AG10803 (cell line): ENCODE results near the gene TADA3.

Experiments
- DNase-seq: peaks from one replicate; pipeline ENCODE4 v3.0.0; 2010; ENCODE audit warnings: low read depth
- H3K4me3 ChIP-seq: 2 replicates; pipeline ENCODE4 v1.5.1; 2011; ENCODE audit warnings: mild to moderate bottlenecking, low read length, control low read depth
- CTCF ChIP-seq: conservative IDR thresholded peaks from 2 replicates; pipeline ENCODE4 v1.5.1; 2011; ENCODE audit warnings: mild to moderate bottlenecking, low read length, control low read depth, inconsistent platforms

The TADA3 gene

GRCh38 chr3:9749296-9749644 is 43.0 kb downstream of the TADA3 start:
- peak overlapping the region; percentile 61 for H3K4me3 ChIP-seq
- DNase-seq = no peak
- TF ChIP-seq CTCF = no peak; the same call in 1 of the 2 replicates

- DNase-seq = no peak
- no peak for TF ChIP-seq CTCF
- H3K4me3 ChIP-seq = no peak overlapping the region
Measured at GRCh38 chr3:9748031-9748430, 44.2 kb downstream of the TADA3 start.

- H3K4me3 ChIP-seq = no peak overlapping the region
- no peak for TF ChIP-seq CTCF
- peak; percentile 24 for DNase-seq
Measured at GRCh38 chr3:9747267-9747666, 45.0 kb downstream of the TADA3 start.

GRCh38 chr3:9746330-9746729 is 45.9 kb downstream of the TADA3 start:
- TF ChIP-seq CTCF = no peak
- peak; percentile 58 for DNase-seq
- H3K4me3 ChIP-seq = no peak overlapping the region

GRCh38 chr3:9745521-9745920 is 46.8 kb downstream of the TADA3 start:
- no peak overlapping the region for H3K4me3 ChIP-seq
- no peak for TF ChIP-seq CTCF
- DNase-seq = no peak

GRCh38 chr3:9744162-9744561 is 48.1 kb downstream of the TADA3 start:
- no peak overlapping the region for H3K4me3 ChIP-seq
- no peak for TF ChIP-seq CTCF
- no peak for DNase-seq

- no peak for TF ChIP-seq CTCF
- no peak overlapping the region for H3K4me3 ChIP-seq
- no peak for DNase-seq
Measured at GRCh38 chr3:9743548-9743947, 48.7 kb downstream of the TADA3 start.
